ENCODE measurements around the gene RALGAPA2. TPM values are rescaled to one million over a fixed set of nuclear protein-coding genes. Genes with fewer than 3 reads are reported as not detected.

Gene RALGAPA2
- total and polyA plus RNA-seq, 7 donors: 8.4 to 23.2 (median 18.5) TPM

DNA sequence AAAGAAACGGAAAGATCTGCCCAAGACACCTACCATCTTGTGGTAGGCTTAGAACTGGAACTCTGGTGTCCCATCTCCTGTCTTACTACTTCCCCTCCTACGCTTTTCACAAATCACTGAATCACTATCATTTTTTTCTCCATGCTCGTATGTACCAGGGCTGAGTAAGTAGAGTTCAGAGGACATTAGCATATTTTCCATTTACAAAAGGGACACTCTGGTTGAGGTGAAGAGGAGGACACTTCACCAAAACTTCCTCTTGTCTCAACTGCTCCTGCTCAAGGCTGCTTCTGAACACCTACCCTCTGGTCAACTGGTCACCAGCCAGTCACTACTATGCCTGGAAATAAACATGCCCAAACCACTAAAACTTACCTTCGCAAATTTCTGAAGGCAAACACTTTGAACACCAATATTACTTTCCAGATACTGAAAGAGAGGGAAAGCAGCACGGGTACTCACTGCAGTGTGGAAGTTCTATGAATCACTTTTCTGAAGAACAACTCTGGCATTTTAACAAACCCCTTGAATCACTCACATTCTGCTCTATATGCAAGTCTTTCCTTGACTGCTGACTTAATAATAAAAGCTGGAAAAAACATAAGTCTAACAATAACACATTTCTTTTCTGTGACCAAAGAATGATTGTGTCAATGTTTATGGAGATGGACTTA, 221.2 kb downstream of the RALGAPA2 start:
- peaks cover 0 to 21% (median 0%) of the 10 kb centered on the region in 4 donors for H3K36me3 ChIP-seq
- intact Hi-C loops (cut with DNase I): no loop called here

GRCh38 chr20:20490673-20491072, 221.8 kb downstream of the RALGAPA2 start:
- intact Hi-C loops (cut with DNase I): no loop called here
- Histone ChIP-seq H3K36me3 (peaks cover 0 to 16% (median 0%) of the 10 kb centered on the region in 4 donors), H3K4me3 (no peak overlapping the region), H3K27ac (no peak overlapping the region), H3K9me3 (no peaks in the 10 kb centered on the region), H3K27me3 (no peaks in the 10 kb centered on the region), H3K4me1 (no peaks in the 10 kb centered on the region)
- WGBS, 2 donors: 96% methylated on average over 3 of the region's 3 CpGs
- DNase-seq: no peak
- no peak for TF ChIP-seq POLR2AphosphoS5 (IDR thresholded peaks at IDR 0.05)
- TF ChIP-seq, protein P1, sequence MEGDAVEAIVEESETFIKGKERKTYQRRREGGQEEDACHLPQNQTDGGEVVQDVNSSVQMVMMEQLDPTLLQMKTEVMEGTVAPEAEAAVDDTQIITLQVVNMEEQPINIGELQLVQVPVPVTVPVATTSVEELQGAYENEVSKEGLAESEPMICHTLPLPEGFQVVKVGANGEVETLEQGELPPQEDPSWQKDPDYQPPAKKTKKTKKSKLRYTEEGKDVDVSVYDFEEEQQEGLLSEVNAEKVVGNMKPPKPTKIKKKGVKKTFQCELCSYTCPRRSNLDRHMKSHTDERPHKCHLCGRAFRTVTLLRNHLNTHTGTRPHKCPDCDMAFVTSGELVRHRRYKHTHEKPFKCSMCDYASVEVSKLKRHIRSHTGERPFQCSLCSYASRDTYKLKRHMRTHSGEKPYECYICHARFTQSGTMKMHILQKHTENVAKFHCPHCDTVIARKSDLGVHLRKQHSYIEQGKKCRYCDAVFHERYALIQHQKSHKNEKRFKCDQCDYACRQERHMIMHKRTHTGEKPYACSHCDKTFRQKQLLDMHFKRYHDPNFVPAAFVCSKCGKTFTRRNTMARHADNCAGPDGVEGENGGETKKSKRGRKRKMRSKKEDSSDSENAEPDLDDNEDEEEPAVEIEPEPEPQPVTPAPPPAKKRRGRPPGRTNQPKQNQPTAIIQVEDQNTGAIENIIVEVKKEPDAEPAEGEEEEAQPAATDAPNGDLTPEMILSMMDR (IDR thresholded peaks at IDR 0.05): no peak
- TF ChIP-seq POLR2A (IDR thresholded peaks at IDR 0.05): no peak
- TF ChIP-seq EP300 (IDR thresholded peaks at IDR 0.05): no peak

More for the DNA sequence above, 221.2 kb downstream of the RALGAPA2 start:
- Histone ChIP-seq H3K27me3 (no peaks in the 10 kb centered on the region), H3K27ac (no peak overlapping the region), H3K9me3 (no peaks in the 10 kb centered on the region), H3K4me3 (no peak overlapping the region), H3K4me1 (no peaks in the 10 kb centered on the region)
- DNase-seq: no peak
- 83 to 90% methylated on average over 5 of the region's 5 CpGs for WGBS, 2 donors
- no peak for TF ChIP-seq POLR2A (IDR thresholded peaks at IDR 0.05)
- no peak for TF ChIP-seq POLR2AphosphoS5 (IDR thresholded peaks at IDR 0.05)
- no peak for TF ChIP-seq EP300 (IDR thresholded peaks at IDR 0.05)
- TF ChIP-seq, protein P1 (IDR thresholded peaks at IDR 0.05): no peak

- intact Hi-C loops (cut with DNase I): no loop called here
- Histone ChIP-seq H3K9me3 (no peaks in the 10 kb centered on the region), H3K36me3 (peaks cover 0 to 9% (median 0%) of the 10 kb centered on the region in 4 donors), H3K27ac (no peak overlapping the region), H3K4me3 (no peak overlapping the region), H3K4me1 (no peaks in the 10 kb centered on the region), H3K27me3 (no peaks in the 10 kb centered on the region)
- 75 to 87% methylated on average over 6 of the region's 6 CpGs for WGBS, 2 donors
- TF ChIP-seq POLR2AphosphoS5 (IDR thresholded peaks at IDR 0.05): no peak
- TF ChIP-seq, protein P1 (IDR thresholded peaks at IDR 0.05): no peak
- no peak for TF ChIP-seq POLR2A (IDR thresholded peaks at IDR 0.05)
- TF ChIP-seq EP300 (IDR thresholded peaks at IDR 0.05): no peak
- no peak for DNase-seq
Measured at GRCh38 chr20:20489648-20490341, 222.6 kb downstream of the RALGAPA2 start.

GRCh38 chr20:20489054-20489453, 223.4 kb downstream of the RALGAPA2 start:
- DNase-seq: no peak
- H3K27ac ChIP-seq: no peak overlapping the region
- WGBS, 2 donors: 87 to 91% methylated on average over 5 of the region's 5 CpGs

More at GRCh38 chr20:20489054-20489453, 223.4 kb downstream of the RALGAPA2 start:
- H3K9me3 ChIP-seq: no peaks in the 10 kb centered on the region
- intact Hi-C loops (cut with DNase I): no loop called here
- H3K36me3 ChIP-seq: peaks cover 0 to 1% (median 0%) of the 10 kb centered on the region in 4 donors
- H3K4me1 ChIP-seq: no peaks in the 10 kb centered on the region
- H3K4me3 ChIP-seq: no peak overlapping the region
- TF ChIP-seq, protein P1 (IDR thresholded peaks at IDR 0.05): no peak
- TF ChIP-seq POLR2AphosphoS5 (IDR thresholded peaks at IDR 0.05): no peak
- TF ChIP-seq EP300 (IDR thresholded peaks at IDR 0.05): no peak
- no peak for TF ChIP-seq POLR2A (IDR thresholded peaks at IDR 0.05)
- no peaks in the 10 kb centered on the region for H3K27me3 ChIP-seq
